Esophagus squamous epithelium (tissue), 4 donors: Measurements from ENCODE around the gene FBXO31.

ENCODE experiments used
- CTCF ChIP-seq, 6 experiments: fragments of 450-650 bp in 4 of 6; fragments of 200-600 bp in 2 of 6; sonication (generic) in 2 of 6; IDR thresholded peaks; one replicate each; pipeline ENCODE4 v1.5.1; 2016 to 2019; ENCODE audit warnings: antibody characterized with exemption in 6 of 6, mild to moderate bottlenecking in 4 of 6, moderate library complexity in 4 of 6
- POLR2A ChIP-seq, 4 donors: fragments of 450-650 bp; IDR thresholded peaks; one replicate each; pipeline ENCODE4 v1.6.1; 2017; ENCODE audit warnings: antibody characterized with exemption in 4 of 4, mild to moderate bottlenecking in 4 of 4, moderate library complexity in 3 of 4

- no peak for TF ChIP-seq CTCF (IDR thresholded peaks at IDR 0.05)
- TF ChIP-seq POLR2A (IDR thresholded peaks at IDR 0.05), result no peak
These were observed 53.9 kb downstream of the FBXO31 start for GRCh38 chr16:87329436-87330256.
